RWPE2 (cell line): ENCODE measurements around the gene C20orf173.

ENCODE experiments used
- ATAC-seq: fragments of 200-7000 bp; cut with Tn5 transposase; 3 replicates; pipeline ENCODE4 v1.9.1; 2021; ENCODE audit warnings: low read depth
- DNase-seq: peaks from one replicate; pipeline ENCODE4 v3.0.0-alpha.2; 2020; ENCODE audit warnings: low spot score
- H3K27ac ChIP-seq: fragments of 450-650 bp; 2 replicates; pipeline ENCODE4 v1.5.1; 2017; ENCODE audit warnings: mild to moderate bottlenecking; ENCODE audit not compliant: poor library complexity, severe bottlenecking
- H3K27me3 ChIP-seq: fragments of 250-450 bp; sonication (Bioruptor Pico); 2 replicates; pipeline ENCODE4 v1.5.1; 2021; ENCODE audit warnings: mild to moderate bottlenecking, moderate library complexity; ENCODE audit not compliant: insufficient read depth, poor library complexity, severe bottlenecking
- H3K36me3 ChIP-seq: fragments of 250-450 bp; sonication (Bioruptor Pico); 2 replicates; pipeline ENCODE4 v1.5.1; 2020; ENCODE audit warnings: low read depth, mild to moderate bottlenecking, moderate library complexity
- H3K4me1 ChIP-seq: fragments of 250-450 bp; sonication (Bioruptor Pico); 2 replicates; pipeline ENCODE4 v1.5.1; 2021; ENCODE audit warnings: mild to moderate bottlenecking, moderate library complexity; ENCODE audit not compliant: insufficient read depth, poor library complexity, severe bottlenecking
- H3K4me3 ChIP-seq: fragments of 250-450 bp; sonication (Bioruptor Pico); 2 replicates; pipeline ENCODE4 v1.5.1; 2021; ENCODE audit warnings: mild to moderate bottlenecking, moderate library complexity; ENCODE audit not compliant: severe bottlenecking
- H3K9me3 ChIP-seq: fragments of 250-450 bp; sonication (Bioruptor Pico); 2 replicates; pipeline ENCODE4 v1.5.1; 2021; ENCODE audit warnings: mild to moderate bottlenecking, moderate library complexity; ENCODE audit not compliant: severe bottlenecking
- TF ChIP-seq, protein P1 (sequence below): fragments of 450-650 bp; IDR thresholded peaks from one replicate; pipeline ENCODE4 v1.5.1; 2017; ENCODE audit warnings: mild to moderate bottlenecking, moderate library complexity; ENCODE audit not compliant: poor library complexity, severe bottlenecking

Gene C20orf173, protein sequence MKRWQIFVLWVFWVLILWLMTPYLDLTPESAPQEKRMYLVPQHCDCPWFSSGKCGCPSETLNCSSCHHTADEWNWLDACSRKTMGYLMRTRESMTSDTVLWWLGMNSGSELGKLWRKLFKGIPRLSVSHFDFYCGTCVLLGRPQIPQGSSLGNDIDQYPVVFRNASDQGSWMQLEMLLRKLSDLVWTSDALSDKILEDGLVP

DNA sequence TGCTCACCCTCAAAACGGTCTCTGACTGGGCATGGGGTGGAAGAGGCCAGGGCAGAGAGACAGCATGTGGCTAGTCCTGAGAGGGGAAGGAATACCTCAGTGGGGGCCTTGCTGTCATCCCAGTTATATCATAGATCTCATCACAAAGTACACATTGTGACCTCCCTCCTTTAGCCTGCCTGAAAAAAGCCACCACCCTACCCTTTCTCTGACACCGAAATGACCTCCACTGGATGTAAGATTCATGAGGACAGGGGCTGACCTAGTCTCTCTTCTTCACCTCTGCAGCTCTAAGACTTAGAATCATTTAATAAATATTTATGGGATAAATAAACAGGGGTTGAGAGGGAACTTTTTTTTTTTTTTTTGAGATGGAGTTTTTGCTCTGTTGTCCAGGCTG lies at the start of gene C20orf173:
Gene C20orf173 (minus strand): TSS at position 101 of the 400 bp plus-strand sequence. CDS start 279 bp downstream, outside the sequence.
- Histone ChIP-seq H3K27ac (no peak within 1 kb of the TSS), H3K4me1 (no peaks in the 10 kb centered on the region), H3K36me3 (no peaks in the 10 kb centered on the region), H3K4me3 (no peak within 1 kb of the TSS), H3K27me3 (no peaks in the 10 kb centered on the region), H3K9me3 (no peaks in the 10 kb centered on the region)
- no peak for DNase-seq
- ATAC-seq = no peak
- TF ChIP-seq, protein P1, sequence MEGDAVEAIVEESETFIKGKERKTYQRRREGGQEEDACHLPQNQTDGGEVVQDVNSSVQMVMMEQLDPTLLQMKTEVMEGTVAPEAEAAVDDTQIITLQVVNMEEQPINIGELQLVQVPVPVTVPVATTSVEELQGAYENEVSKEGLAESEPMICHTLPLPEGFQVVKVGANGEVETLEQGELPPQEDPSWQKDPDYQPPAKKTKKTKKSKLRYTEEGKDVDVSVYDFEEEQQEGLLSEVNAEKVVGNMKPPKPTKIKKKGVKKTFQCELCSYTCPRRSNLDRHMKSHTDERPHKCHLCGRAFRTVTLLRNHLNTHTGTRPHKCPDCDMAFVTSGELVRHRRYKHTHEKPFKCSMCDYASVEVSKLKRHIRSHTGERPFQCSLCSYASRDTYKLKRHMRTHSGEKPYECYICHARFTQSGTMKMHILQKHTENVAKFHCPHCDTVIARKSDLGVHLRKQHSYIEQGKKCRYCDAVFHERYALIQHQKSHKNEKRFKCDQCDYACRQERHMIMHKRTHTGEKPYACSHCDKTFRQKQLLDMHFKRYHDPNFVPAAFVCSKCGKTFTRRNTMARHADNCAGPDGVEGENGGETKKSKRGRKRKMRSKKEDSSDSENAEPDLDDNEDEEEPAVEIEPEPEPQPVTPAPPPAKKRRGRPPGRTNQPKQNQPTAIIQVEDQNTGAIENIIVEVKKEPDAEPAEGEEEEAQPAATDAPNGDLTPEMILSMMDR = no peak

DNA sequence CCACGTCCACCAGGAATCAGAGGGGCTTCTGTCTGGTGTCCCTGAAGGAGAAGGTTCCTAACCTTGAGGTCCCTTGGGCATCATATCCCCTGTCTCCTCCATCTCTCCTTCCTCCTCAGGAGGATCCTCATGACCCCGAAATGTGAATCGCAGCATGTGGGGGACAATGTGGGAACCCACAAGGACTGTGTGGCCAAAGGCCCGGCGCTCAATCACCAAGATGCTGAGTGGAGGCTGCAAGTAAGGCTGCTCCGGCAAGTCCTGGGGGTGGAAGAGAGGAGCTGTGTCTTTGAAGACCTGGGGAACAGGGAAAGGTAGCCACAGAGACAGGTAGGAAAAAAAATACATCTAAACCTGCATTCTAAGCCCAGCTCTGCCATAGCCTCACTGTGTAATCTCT lies 49.7 kb upstream of the C20orf173 start:
- H3K4me1 ChIP-seq = no peaks in the 10 kb centered on the region
- no peak overlapping the region for H3K4me3 ChIP-seq
- H3K36me3 ChIP-seq = no peaks in the 10 kb centered on the region
- H3K27ac ChIP-seq = no peak overlapping the region
- ATAC-seq = no peak
- TF ChIP-seq, protein P1 = no peak
- no peaks in the 10 kb centered on the region for H3K9me3 ChIP-seq
- DNase-seq = peak; percentile 70
- H3K27me3 ChIP-seq = no peaks in the 10 kb centered on the region

DNA sequence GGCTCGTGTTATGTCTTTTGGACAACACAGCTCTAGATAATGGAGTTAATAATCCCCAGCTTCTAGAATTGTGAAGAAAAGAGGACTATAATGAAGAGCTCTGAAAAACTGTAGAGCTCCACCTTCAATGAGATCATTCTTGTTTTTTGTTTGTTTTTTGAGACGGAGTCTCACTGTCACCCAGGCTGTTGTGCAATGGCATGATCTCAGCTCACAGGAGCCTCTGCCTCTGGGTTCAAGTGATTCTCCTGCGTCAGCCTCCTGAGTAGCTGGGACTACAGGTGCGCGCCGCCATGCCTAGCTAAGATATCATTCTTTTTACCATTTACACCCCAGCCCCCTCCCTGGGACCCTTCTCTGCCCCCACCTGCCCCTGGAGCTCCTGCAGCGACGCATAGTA lies 49.0 kb upstream of the C20orf173 start:
- DNase-seq = peak; percentile 66
- Histone ChIP-seq H3K4me1 (no peaks in the 10 kb centered on the region), H3K27me3 (no peaks in the 10 kb centered on the region), H3K36me3 (no peaks in the 10 kb centered on the region), H3K4me3 (no peak overlapping the region), H3K27ac (no peak overlapping the region), H3K9me3 (peaks cover 2% of the 10 kb centered on the region)
- TF ChIP-seq, protein P1 = no peak
- no peak for ATAC-seq

DNA sequence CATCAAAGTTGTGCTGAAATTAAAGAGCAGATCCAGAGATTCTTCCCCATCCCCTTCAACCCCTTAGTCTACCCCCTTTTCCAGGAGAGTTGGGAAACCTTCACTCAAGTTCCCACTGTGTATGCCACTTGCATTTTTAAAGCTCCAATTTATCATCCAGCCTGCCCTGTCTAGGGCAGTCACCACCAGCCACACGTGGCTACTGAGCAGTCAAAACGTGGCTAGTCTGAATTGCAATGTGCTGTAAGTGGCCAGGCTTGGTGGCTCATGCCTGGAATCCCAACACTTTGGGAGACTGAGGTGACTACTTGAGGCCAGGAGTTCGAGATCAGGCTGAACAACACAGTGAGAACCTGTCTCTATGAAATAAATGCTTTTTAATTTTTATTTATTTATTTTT lies 47.4 kb upstream of the C20orf173 start:
- peak; percentile 18; the same call in 1 of the 3 replicates for ATAC-seq
- H3K36me3 ChIP-seq = no peaks in the 10 kb centered on the region
- no peak overlapping the region for H3K27ac ChIP-seq
- no peak overlapping the region for H3K4me3 ChIP-seq
- TF ChIP-seq, protein P1 = no peak
- H3K9me3 ChIP-seq = peaks cover 2% of the 10 kb centered on the region
- H3K4me1 ChIP-seq = no peaks in the 10 kb centered on the region
- DNase-seq = peak; percentile 49
- no peaks in the 10 kb centered on the region for H3K27me3 ChIP-seq

DNA sequence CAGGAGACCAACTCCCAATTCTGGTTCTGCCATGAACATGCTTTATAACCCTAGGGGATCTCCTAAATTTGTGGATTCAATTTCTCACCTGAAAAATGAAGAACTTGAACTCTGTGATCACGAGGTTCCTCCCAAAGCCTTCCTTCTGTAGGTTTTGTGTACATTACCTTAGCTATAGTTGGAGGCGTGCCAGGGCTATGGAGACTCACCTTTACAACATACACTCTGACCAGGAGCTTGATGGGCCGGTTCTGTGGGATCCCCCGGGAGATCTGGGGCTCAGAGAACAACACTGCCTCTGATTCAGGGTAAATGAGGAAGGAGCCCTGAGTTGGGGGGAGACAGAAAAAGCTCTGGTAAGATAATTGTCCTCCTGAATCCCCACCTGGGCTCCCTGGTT lies 46.5 kb upstream of the C20orf173 start:
- H3K4me1 ChIP-seq = no peaks in the 10 kb centered on the region
- peak; percentile 89 for DNase-seq
- no peaks in the 10 kb centered on the region for H3K27me3 ChIP-seq
- no peak overlapping the region for H3K4me3 ChIP-seq
- TF ChIP-seq, protein P1 = no peak
- H3K27ac ChIP-seq = no peak overlapping the region
- H3K36me3 ChIP-seq = no peaks in the 10 kb centered on the region
- H3K9me3 ChIP-seq = peaks cover 2% of the 10 kb centered on the region
- peak; percentile 67 for ATAC-seq
